HepG2 (cell line): Measurements from ENCODE around the gene BSX. TPM values are rescaled to one million over a fixed set of nuclear protein-coding genes. Genes with fewer than 3 reads are reported as not detected.

Source experiments
- ATAC-seq: fragments of 200-7000 bp; cut with Tn5 transposase; 3 replicates; pipeline ENCODE4 v1.9.1; 2020; ENCODE audit warnings: mild to moderate bottlenecking, moderate library complexity
- BruUV-seq: library from RNA; stranded (reverse); fragments of 400-500 nt; replicated peaks from 2 replicates; lab custom pipeline; 2021; lab: Mats Ljungman, UMichigan
- CTCF ChIA-PET: fragments of 300-600 bp; formaldehyde crosslinking; extraction: SDS; loops from one replicate; lab custom pipeline; 2021; ENCODE audit warnings: low total read pairs, inconsistent platforms, low intra/inter-chr PET ratio; lab: Yijun Ruan, JAX
- POLR2A ChIA-PET: fragments of 350-600 bp; sonication (Branson Sonifier 250); formaldehyde crosslinking; loops from one replicate; lab custom pipeline; 2020; ENCODE audit warnings: antibody characterized with exemption, inconsistent platforms; lab: Yijun Ruan, JAX
- DNase-seq: peaks from one replicate; pipeline ENCODE4 v3.0.0-alpha.2; 2015; ENCODE audit warnings: low spot score
- FAIRE-seq: peaks from 3 replicates; lab custom pipeline; 2011; peaks lifted over from hg19 to GRCh38; lab: Jason Lieb, UNC
- H2AFZ ChIP-seq: one replicate; pipeline ENCODE4 v1.6.1; 2011; ENCODE audit warnings: low read length, inconsistent platforms
- H3K27ac ChIP-seq: fragments of 300-600 bp; 3 replicates; pipeline ENCODE4 v1.8.0; 2011; ENCODE audit warnings: mixed run types, mild to moderate bottlenecking, mixed read lengths, low read length, inconsistent platforms; ENCODE audit not compliant: insufficient read depth; ENCODE audit errors: extremely low read length
- H3K27me3 ChIP-seq, 2 experiments: fragments of 200-600 bp in 1 of 2; 2 replicates in 1 of 2; 3 replicates in 1 of 2; pipeline versions ENCODE4 v1.6.0 to v1.8.0; 2011; ENCODE audit warnings: low read length in 2 of 2, mild to moderate bottlenecking in 2 of 2, moderate library complexity in 2 of 2, inconsistent platforms in 1 of 2; ENCODE audit not compliant: insufficient read depth in 2 of 2, control insufficient read depth in 1 of 2
- H3K36me3 ChIP-seq, 2 experiments: fragments of 200-600 bp in 1 of 2; replicated peaks in 1 of 2; 2 replicates in 1 of 2; 3 replicates in 1 of 2; pipeline versions ENCODE4 v1.5.1 to v1.8.0; 2011; ENCODE audit warnings: low read length in 2 of 2, inconsistent platforms in 1 of 2; ENCODE audit not compliant: insufficient read depth in 2 of 2, control insufficient read depth in 1 of 2
- H3K4me1 ChIP-seq: 2 replicates; pipeline ENCODE4 v1.5.1; 2012; ENCODE audit warnings: low read length, inconsistent platforms; ENCODE audit not compliant: insufficient read depth
- H3K4me2 ChIP-seq: 2 replicates; pipeline ENCODE4 v1.6.0; 2011; ENCODE audit warnings: low read depth, low read length, inconsistent platforms
- H3K4me3 ChIP-seq, 3 experiments: fragments of 200-600 bp in 1 of 3; sonication (generic), shearing (Covaris generic) in 1 of 3; replicated peaks in 1 of 3; 2 replicates each; pipeline ENCODE4 v1.5.1; 2011 to 2016; ENCODE audit warnings: low read length in 3 of 3, inconsistent platforms in 2 of 3, low read depth in 2 of 3, mild to moderate bottlenecking in 2 of 3, control low read depth in 1 of 3, mixed read lengths in 1 of 3; ENCODE audit not compliant: insufficient read depth in 1 of 3
- H3K79me2 ChIP-seq: one replicate; pipeline ENCODE4 v1.6.1; 2011; ENCODE audit warnings: low read length, inconsistent platforms; ENCODE audit not compliant: insufficient read depth
- H3K9ac ChIP-seq: 2 replicates; pipeline ENCODE4 v1.6.0; 2011; ENCODE audit warnings: mild to moderate bottlenecking, low read depth, low read length, inconsistent platforms; ENCODE audit not compliant: insufficient read depth
- H3K9me3 ChIP-seq: 2 replicates; pipeline ENCODE4 v1.5.1; 2012; ENCODE audit warnings: mild to moderate bottlenecking, low read length
- H4K20me1 ChIP-seq: 2 replicates; pipeline ENCODE4 v1.6.0; 2011; ENCODE audit warnings: inconsistent platforms, mild to moderate bottlenecking, low read length, moderate library complexity; ENCODE audit not compliant: insufficient read depth
- HNF4A ChIP-seq: sonication (generic); formaldehyde crosslinking; IDR thresholded peaks from 2 replicates; pipeline ENCODE4 v1.4.0; 2020; ENCODE audit warnings: missing genetic modification reagents
- ZNF550 ChIP-seq: sonication (generic); formaldehyde crosslinking; IDR thresholded peaks from 2 replicates; pipeline ENCODE4 v1.4.0; 2020; ENCODE audit warnings: mild to moderate bottlenecking, missing genetic modification reagents, borderline replicate concordance
- WGBS: methylation state at CpG from one replicate; pipeline ENCODE4 v1.1.6; 2017; ENCODE audit warnings: low lambda C conversion rate; 5-methylcytosine and 5-hydroxymethylcytosine counted together
- in situ Hi-C: cut with HindIII; loops from 2 replicates; pipeline ENCODE4 v1.10.0; 2017; ENCODE audit warnings: low pct_unique_long_range_greater_than_20kb; ENCODE audit not compliant: extremely low pct_ligation_motif_present
- intact Hi-C: fragments of 100-400 bp; cut with micrococcal nuclease; formaldehyde crosslinking; loops from one replicate; pipeline ENCODE4 v1.10.0; 2022; ENCODE audit not compliant: unreplicated experiment
- polyA plus RNA-seq, 8 experiments: library from polyadenylated mRNA; depleted of rRNA in 3 of 8; stranded (reverse) in 7 of 8; unstranded in 1 of 8; fragments of >200 nt; fragmentation: Illumina TruSeq in 4 of 8; extraction: Trizol in 4 of 8; gene quantifications; 2 replicates each; pipeline versions ENCODE4 v1.2.1 to v1.2.3, GENCODE V29; 2011 to 2016; ENCODE audit warnings: low read depth in 4 of 8, missing spikeins in 1 of 8, mixed read lengths in 1 of 8; ENCODE audit not compliant: insufficient read depth in 1 of 8
- total RNA-seq, 5 experiments: library from RNA; depleted of rRNA; stranded (reverse); fragments of >200 nt; fragmentation: Illumina TruSeq; extraction: Trizol; gene quantifications; 2 replicates each; pipeline ENCODE4 v1.2.3, GENCODE V29; 2016; ENCODE audit warnings: low read depth in 1 of 5
- TF ChIP-seq, protein P1 (sequence below): sonication (generic); formaldehyde crosslinking; IDR thresholded peaks from 2 replicates; pipeline ENCODE4 v1.4.0; 2020; ENCODE audit warnings: missing genetic modification reagents
- TF ChIP-seq, protein P2 (sequence below): sonication (generic); formaldehyde crosslinking; IDR thresholded peaks from 2 replicates; pipeline ENCODE4 v1.5.0; 2020; ENCODE audit warnings: mild to moderate bottlenecking, missing genetic modification reagents, borderline replicate concordance
- TF ChIP-seq, protein P3 (sequence below): sonication (generic); formaldehyde crosslinking; IDR thresholded peaks from 2 replicates; pipeline ENCODE4 v1.4.0; 2020; ENCODE audit warnings: mild to moderate bottlenecking, missing genetic modification reagents

BSX gene
- total and polyA plus RNA-seq, 2 of the 13 experiments (the other 11 are each of a cell fraction or from before 2014, with no cell fraction given) = not detected

DNA sequence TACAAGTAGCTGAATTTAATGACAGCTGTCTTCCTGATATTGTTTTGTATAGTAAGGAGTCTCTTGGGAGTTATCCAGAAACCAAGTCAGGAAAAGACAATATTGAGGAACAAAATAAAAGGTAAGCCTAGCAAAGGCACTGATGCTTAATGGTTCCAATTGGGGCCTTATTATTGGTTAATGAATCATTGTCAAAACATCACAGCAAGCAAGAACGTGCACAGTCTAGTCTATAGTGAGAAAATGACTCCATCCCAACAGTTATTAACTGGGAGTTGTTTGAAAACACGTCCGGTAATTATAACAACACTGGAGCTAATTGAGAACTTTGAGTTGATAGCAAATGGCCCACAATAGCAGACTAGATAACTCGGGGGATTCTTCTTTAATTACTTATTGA, 17.7 kb downstream of the BSX start:
- POLR2A ChIA-PET = no interaction called here
- Histone ChIP-seq H3K27me3 (no peaks in the 10 kb centered on the region; a peak in 1 of 5 replicates), H3K4me1 (no peaks in the 10 kb centered on the region), H4K20me1 (no peaks in the 10 kb centered on the region), H3K9ac (no peak overlapping the region), H3K4me2 (no peak overlapping the region), H2AFZ (no peak overlapping the region), H3K4me3 (no peak overlapping the region), H3K79me2 (no peaks in the 10 kb centered on the region), H3K27ac (no peak overlapping the region), H3K36me3 (no peaks in the 10 kb centered on the region), H3K9me3 (no peaks in the 10 kb centered on the region)
- DNase-seq = no peak
- in situ Hi-C loops = no loop called here
- ATAC-seq = no peak
- WGBS = 3% methylated on average over 4 of the region's 4 CpGs
- CTCF ChIA-PET = no interaction called here
- no peak for FAIRE-seq
- no TSS peak for BruUV-seq
- intact Hi-C loops = no loop called here
- TF ChIP-seq, protein P1, sequence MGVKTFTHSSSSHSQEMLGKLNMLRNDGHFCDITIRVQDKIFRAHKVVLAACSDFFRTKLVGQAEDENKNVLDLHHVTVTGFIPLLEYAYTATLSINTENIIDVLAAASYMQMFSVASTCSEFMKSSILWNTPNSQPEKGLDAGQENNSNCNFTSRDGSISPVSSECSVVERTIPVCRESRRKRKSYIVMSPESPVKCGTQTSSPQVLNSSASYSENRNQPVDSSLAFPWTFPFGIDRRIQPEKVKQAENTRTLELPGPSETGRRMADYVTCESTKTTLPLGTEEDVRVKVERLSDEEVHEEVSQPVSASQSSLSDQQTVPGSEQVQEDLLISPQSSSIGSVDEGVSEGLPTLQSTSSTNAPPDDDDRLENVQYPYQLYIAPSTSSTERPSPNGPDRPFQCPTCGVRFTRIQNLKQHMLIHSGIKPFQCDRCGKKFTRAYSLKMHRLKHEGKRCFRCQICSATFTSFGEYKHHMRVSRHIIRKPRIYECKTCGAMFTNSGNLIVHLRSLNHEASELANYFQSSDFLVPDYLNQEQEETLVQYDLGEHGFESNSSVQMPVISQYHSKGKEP (CRISPR knock-in tag) = no peak
- TF ChIP-seq, protein P2, sequence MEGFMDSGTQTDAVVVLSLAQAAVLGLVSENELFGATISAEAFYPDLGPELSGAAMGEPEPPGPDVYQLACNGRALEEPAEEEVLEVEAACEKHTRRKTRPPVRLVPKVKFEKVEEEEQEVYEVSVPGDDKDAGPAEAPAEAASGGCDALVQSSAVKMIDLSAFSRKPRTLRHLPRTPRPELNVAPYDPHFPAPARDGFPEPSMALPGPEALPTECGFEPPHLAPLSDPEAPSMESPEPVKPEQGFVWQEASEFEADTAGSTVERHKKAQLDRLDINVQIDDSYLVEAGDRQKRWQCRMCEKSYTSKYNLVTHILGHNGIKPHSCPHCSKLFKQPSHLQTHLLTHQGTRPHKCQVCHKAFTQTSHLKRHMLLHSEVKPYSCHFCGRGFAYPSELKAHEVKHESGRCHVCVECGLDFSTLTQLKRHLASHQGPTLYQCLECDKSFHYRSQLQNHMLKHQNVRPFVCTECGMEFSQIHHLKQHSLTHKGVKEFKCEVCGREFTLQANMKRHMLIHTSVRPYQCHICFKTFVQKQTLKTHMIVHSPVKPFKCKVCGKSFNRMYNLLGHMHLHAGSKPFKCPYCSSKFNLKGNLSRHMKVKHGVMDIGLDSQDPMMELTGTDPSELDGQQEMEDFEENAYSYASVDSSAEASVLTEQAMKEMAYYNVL = no peak
- TF ChIP-seq ZNF550 (CRISPR knock-in tag) = no peak
- no peak for TF ChIP-seq HNF4A (CRISPR knock-in tag)
- TF ChIP-seq, protein P3, sequence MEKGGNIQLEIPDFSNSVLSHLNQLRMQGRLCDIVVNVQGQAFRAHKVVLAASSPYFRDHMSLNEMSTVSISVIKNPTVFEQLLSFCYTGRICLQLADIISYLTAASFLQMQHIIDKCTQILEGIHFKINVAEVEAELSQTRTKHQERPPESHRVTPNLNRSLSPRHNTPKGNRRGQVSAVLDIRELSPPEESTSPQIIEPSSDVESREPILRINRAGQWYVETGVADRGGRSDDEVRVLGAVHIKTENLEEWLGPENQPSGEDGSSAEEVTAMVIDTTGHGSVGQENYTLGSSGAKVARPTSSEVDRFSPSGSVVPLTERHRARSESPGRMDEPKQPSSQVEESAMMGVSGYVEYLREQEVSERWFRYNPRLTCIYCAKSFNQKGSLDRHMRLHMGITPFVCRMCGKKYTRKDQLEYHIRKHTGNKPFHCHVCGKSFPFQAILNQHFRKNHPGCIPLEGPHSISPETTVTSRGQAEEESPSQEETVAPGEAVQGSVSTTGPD (CRISPR knock-in tag) = no peak
